ENCODE measurements around the gene SASH1.

The SASH1 gene

GRCh38 chr6:148460876-148461646 is 118.4 kb downstream of the SASH1 start:
- Histone ChIP-seq H4K20me1 (ENCODE audit: insufficient read depth, low read length) (no peaks in the 10 kb centered on the region), H3K79me2 (ENCODE audit: insufficient read depth, low read length) (no peaks in the 10 kb centered on the region), H3K9ac (ENCODE audit: low read length) (no peak overlapping the region), H2AFZ (ENCODE audit: low read length) (no peak overlapping the region), H3K4me2 (ENCODE audit: low read length) (no peak overlapping the region), H3K36me3 (ENCODE audit: insufficient read depth, low read length) (no peaks in the 10 kb centered on the region), H3K27me3 (ENCODE audit: insufficient read depth, low read length) (no peaks in the 10 kb centered on the region), H3K9me3 (ENCODE audit: low read length) (no peaks in the 10 kb centered on the region), H3K27ac (ENCODE audit: low read depth, low read length, poor library complexity, severe bottlenecking) (no peak overlapping the region), H3K4me3 (ENCODE audit: low read depth, low read length, poor library complexity, severe bottlenecking) (no peak overlapping the region), H3K4me1 (ENCODE audit: insufficient read depth, low read length, severe bottlenecking) (no peaks in the 10 kb centered on the region), H3K9me2 (ENCODE audit: low read depth, low read length) (no peaks in the 10 kb centered on the region), H3F3A (ENCODE audit: insufficient read depth, low read length) (no peaks in the 10 kb centered on the region)
- TF ChIP-seq EZH2 (IDR thresholded peaks at IDR 0.05; ENCODE audit: borderline replicate concordance, low read length) = no peak
- no peak for TF ChIP-seq CTCF (IDR thresholded peaks at IDR 0.05; ENCODE audit: low read length)

- Histone ChIP-seq H3K4me3 (ENCODE audit: low read depth, low read length, poor library complexity, severe bottlenecking) (no peak overlapping the region), H3K36me3 (ENCODE audit: insufficient read depth, low read length) (no peaks in the 10 kb centered on the region), H3K4me2 (ENCODE audit: low read length) (no peak overlapping the region), H3K9me2 (ENCODE audit: low read depth, low read length) (no peaks in the 10 kb centered on the region), H3K27ac (ENCODE audit: low read depth, low read length, poor library complexity, severe bottlenecking) (no peak overlapping the region), H3F3A (ENCODE audit: insufficient read depth, low read length) (no peaks in the 10 kb centered on the region), H3K9me3 (ENCODE audit: low read length) (no peaks in the 10 kb centered on the region), H3K9ac (ENCODE audit: low read length) (no peak overlapping the region), H3K27me3 (ENCODE audit: insufficient read depth, low read length) (no peaks in the 10 kb centered on the region), H2AFZ (ENCODE audit: low read length) (no peak overlapping the region), H3K79me2 (ENCODE audit: insufficient read depth, low read length) (no peaks in the 10 kb centered on the region), H4K20me1 (ENCODE audit: insufficient read depth, low read length) (no peaks in the 10 kb centered on the region), H3K4me1 (ENCODE audit: insufficient read depth, low read length, severe bottlenecking) (no peaks in the 10 kb centered on the region)
- TF ChIP-seq EZH2 (IDR thresholded peaks at IDR 0.05; ENCODE audit: borderline replicate concordance, low read length) (no peak), CTCF (IDR thresholded peaks at IDR 0.05; ENCODE audit: low read length) (no peak)
Observed at GRCh38 chr6:148461986-148462577, 119.4 kb downstream of the SASH1 start.

DNA sequence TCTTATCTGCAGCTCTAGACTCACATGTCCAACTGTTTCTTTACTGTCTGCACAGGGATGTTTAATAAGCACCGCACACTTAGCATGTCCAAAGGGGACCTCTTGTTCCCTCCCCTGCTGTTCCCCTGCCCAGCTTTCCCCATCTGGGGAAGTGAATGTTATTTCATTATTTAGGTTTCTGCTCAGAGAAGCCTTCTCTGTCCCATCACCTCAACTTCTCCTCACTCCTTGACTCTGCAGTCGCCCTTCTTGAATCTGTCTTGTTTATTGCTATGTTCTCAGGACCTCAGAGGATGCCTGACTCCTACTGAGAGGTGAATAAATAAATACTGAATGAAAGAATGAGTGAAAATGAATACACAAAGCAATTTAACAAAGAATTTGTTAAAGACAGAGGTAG is 121.0 kb downstream of the SASH1 start:
- no peaks in the 10 kb centered on the region for H3K4me1 ChIP-seq (ENCODE audit: insufficient read depth, low read length, severe bottlenecking)
- no peaks in the 10 kb centered on the region for H3K27me3 ChIP-seq (ENCODE audit: insufficient read depth, low read length)
- H3K9ac ChIP-seq (ENCODE audit: low read length) = no peak overlapping the region
- H4K20me1 ChIP-seq (ENCODE audit: insufficient read depth, low read length) = no peaks in the 10 kb centered on the region
- no peaks in the 10 kb centered on the region for H3K79me2 ChIP-seq (ENCODE audit: insufficient read depth, low read length)
- H3K4me2 ChIP-seq (ENCODE audit: low read length) = no peak overlapping the region
- H3K9me2 ChIP-seq (ENCODE audit: low read depth, low read length) = no peaks in the 10 kb centered on the region
- TF ChIP-seq EZH2 (IDR thresholded peaks at IDR 0.05; ENCODE audit: borderline replicate concordance, low read length) = no peak
- TF ChIP-seq CTCF (IDR thresholded peaks at IDR 0.05; ENCODE audit: low read length) = no peak
- no peak overlapping the region for H3K27ac ChIP-seq (ENCODE audit: low read depth, low read length, poor library complexity, severe bottlenecking)
- H2AFZ ChIP-seq (ENCODE audit: low read length) = no peak overlapping the region
- H3K9me3 ChIP-seq (ENCODE audit: low read length) = no peaks in the 10 kb centered on the region
- no peaks in the 10 kb centered on the region for H3F3A ChIP-seq (ENCODE audit: insufficient read depth, low read length)
- H3K36me3 ChIP-seq (ENCODE audit: insufficient read depth, low read length) = no peaks in the 10 kb centered on the region
- no peak overlapping the region for H3K4me3 ChIP-seq (ENCODE audit: low read depth, low read length, poor library complexity, severe bottlenecking)
